ENCODE measurements around the gene HAP1.
"Not testable (repeated sequence)": the region's sequence is repeated elsewhere in the genome, so short reads cannot be mapped to it uniquely, and the experiment has no call there.

Gene HAP1, protein sequence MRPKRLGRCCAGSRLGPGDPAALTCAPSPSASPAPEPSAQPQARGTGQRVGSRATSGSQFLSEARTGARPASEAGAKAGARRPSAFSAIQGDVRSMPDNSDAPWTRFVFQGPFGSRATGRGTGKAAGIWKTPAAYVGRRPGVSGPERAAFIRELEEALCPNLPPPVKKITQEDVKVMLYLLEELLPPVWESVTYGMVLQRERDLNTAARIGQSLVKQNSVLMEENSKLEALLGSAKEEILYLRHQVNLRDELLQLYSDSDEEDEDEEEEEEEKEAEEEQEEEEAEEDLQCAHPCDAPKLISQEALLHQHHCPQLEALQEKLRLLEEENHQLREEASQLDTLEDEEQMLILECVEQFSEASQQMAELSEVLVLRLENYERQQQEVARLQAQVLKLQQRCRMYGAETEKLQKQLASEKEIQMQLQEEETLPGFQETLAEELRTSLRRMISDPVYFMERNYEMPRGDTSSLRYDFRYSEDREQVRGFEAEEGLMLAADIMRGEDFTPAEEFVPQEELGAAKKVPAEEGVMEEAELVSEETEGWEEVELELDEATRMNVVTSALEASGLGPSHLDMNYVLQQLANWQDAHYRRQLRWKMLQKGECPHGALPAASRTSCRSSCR

DNA sequence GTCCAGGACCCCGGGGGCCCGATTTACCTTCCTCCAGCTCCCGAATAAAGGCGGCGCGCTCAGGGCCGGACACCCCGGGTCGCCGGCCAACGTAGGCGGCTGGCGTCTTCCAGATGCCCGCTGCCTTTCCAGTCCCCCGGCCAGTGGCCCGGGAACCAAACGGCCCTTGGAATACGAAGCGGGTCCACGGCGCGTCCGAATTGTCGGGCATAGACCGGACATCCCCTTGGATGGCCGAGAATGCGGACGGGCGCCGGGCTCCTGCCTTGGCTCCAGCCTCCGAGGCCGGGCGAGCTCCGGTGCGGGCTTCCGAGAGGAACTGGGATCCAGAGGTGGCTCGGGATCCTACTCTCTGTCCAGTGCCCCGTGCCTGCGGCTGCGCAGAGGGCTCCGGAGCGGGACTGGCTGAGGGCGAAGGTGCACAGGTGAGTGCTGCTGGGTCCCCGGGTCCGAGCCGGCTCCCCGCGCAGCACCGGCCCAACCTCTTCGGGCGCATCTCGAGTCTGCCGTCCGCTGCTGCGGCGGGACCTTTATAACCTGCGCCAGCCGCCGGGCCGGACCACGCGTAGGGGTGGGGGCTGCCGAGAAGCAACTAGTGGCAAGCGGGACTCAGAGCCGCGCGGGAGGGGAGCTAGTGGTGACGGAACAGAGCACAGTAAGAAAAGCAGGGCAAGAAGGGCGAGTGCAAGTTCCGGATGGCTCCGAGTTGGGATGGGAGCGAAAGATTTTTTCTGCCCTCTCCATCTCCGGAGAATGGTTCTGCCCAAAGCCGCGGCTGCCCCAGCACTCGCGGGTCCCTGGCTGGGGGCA, at the start of gene HAP1:
HAP1 (minus strand) TSS at position 505 of the 810 bp plus-strand sequence; CDS start at position 496, 9 bp downstream.
- Histone ChIP-seq H3K27ac (ENCODE audit: low read depth, low read length) (no peak within 1 kb of the TSS), H3K36me3 (ENCODE audit: control insufficient read depth, insufficient read depth, low read length) (no peaks in the 10 kb centered on the region), H3K9ac (ENCODE audit: low read depth, low read length) (peak within 1 kb of the TSS; percentile 97), H3K4me1 (ENCODE audit: control insufficient read depth, insufficient read depth, low read length) (peaks cover 7% of the 10 kb centered on the region), H3K27me3 (ENCODE audit: control insufficient read depth, insufficient read depth, low read length) (peaks cover 73% of the 10 kb centered on the region), H3K9me3 (ENCODE audit: control insufficient read depth, insufficient read depth, low read length) (no peaks in the 10 kb centered on the region), H3K4me3 (ENCODE audit: low read depth, low read length) (peak within 1 kb of the TSS; percentile 81)

DNA sequence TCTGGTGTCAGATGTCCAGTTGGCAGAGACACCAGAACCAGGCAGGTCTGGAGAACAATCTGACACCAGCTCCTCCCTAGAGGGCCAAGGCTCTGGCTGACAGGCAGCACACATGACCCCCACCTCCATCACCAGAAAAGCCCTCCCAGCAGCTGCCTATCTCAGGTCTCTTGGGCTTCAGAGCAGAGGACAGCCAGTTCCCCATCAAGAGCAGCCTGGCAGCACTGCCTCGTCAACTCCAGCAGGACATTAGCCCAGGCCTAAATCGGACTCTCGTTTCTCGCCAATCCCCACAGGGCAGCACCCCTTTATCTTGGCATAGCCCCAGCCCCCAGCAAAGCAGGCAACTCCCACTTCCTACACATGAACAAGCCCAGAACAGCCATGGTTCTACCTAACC, 47.7 kb upstream of the HAP1 start:
- no peak overlapping the region for H3K27ac ChIP-seq (ENCODE audit: low read depth, low read length)

DNA sequence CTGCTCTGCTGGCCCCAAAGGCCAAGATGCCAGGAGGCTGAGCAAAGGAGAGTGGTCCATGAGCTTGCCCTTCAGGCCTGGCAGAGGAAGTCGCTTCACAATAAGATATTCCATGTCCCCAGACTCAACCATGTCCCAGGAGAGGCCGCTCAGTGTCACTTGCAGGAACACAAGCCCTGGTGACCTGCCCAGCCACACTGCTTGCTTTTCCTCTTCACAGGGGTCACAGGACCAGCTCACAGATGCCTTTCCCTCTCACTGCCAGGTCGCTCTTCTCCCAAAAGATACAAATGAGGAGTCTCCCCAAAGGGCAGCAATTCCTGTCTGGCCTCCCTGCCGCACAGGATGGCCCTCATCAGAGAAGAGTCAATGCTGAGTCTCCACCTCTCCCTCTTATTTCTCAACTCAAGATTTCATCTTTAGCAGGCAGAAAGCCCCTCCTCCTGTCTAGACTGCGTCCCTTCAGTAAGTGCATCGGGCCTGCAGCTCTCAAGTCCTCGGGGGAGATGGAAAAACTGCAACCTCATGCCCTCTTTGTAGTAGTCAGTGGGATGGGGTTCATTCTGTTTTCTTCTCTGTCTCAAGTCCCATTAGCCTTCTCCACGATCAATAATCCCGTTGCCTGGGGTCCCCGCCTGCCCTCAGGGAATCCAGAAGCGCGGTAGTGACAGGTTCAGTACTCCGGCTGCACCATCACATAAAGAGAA, 47.1 kb upstream of the HAP1 start:
- Histone ChIP-seq H3K9ac (ENCODE audit: low read depth, low read length) (no peak overlapping the region), H3K9me3 (ENCODE audit: control insufficient read depth, insufficient read depth, low read length) (no peaks in the 10 kb centered on the region), H3K27me3 (ENCODE audit: control insufficient read depth, insufficient read depth, low read length) (no peaks in the 10 kb centered on the region), H3K27ac (ENCODE audit: low read depth, low read length) (no peak overlapping the region), H3K4me1 (ENCODE audit: control insufficient read depth, insufficient read depth, low read length) (peaks cover 21% of the 10 kb centered on the region), H3K36me3 (ENCODE audit: control insufficient read depth, insufficient read depth, low read length) (no peaks in the 10 kb centered on the region), H3K4me3 (ENCODE audit: low read depth, low read length) (no peak overlapping the region)

More for the DNA sequence above, 47.7 kb upstream of the HAP1 start:
- Histone ChIP-seq H3K27me3 (ENCODE audit: control insufficient read depth, insufficient read depth, low read length) (no peaks in the 10 kb centered on the region), H3K4me1 (ENCODE audit: control insufficient read depth, insufficient read depth, low read length) (peaks cover 23% of the 10 kb centered on the region), H3K9me3 (ENCODE audit: control insufficient read depth, insufficient read depth, low read length) (no peaks in the 10 kb centered on the region), H3K4me3 (ENCODE audit: low read depth, low read length) (no peak overlapping the region), H3K9ac (ENCODE audit: low read depth, low read length) (no peak overlapping the region), H3K36me3 (ENCODE audit: control insufficient read depth, insufficient read depth, low read length) (no peaks in the 10 kb centered on the region)

DNA sequence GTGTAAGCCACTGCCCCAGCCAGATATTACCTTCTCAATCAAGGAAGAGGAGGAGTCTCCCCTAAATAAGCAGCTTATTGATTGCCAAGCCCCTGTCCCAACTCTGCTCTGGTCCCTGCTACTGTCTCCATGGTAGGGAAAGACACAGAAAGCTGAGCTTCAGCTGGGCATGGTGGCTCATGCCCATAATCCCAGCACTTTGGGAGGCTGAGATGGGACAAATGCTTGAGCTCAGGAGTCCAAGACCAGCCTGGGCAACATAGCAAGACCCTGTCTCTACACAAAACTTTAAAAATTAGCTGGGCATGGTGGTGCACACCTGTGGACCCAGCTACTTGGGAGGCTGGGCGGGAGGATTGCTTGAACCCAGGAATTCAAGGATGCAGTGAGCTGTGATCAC, 45.5 kb upstream of the HAP1 start:
- peaks cover 32% of the 10 kb centered on the region for H3K4me1 ChIP-seq (ENCODE audit: control insufficient read depth, insufficient read depth, low read length)
- H3K4me3 ChIP-seq (ENCODE audit: low read depth, low read length) = no peak overlapping the region
- H3K9me3 ChIP-seq (ENCODE audit: control insufficient read depth, insufficient read depth, low read length) = no peaks in the 10 kb centered on the region
- no peaks in the 10 kb centered on the region for H3K27me3 ChIP-seq (ENCODE audit: control insufficient read depth, insufficient read depth, low read length)
- H3K36me3 ChIP-seq (ENCODE audit: control insufficient read depth, insufficient read depth, low read length) = no peaks in the 10 kb centered on the region
- no peak overlapping the region for H3K27ac ChIP-seq (ENCODE audit: low read depth, low read length)
- H3K9ac ChIP-seq (ENCODE audit: low read depth, low read length) = no peak overlapping the region

DNA sequence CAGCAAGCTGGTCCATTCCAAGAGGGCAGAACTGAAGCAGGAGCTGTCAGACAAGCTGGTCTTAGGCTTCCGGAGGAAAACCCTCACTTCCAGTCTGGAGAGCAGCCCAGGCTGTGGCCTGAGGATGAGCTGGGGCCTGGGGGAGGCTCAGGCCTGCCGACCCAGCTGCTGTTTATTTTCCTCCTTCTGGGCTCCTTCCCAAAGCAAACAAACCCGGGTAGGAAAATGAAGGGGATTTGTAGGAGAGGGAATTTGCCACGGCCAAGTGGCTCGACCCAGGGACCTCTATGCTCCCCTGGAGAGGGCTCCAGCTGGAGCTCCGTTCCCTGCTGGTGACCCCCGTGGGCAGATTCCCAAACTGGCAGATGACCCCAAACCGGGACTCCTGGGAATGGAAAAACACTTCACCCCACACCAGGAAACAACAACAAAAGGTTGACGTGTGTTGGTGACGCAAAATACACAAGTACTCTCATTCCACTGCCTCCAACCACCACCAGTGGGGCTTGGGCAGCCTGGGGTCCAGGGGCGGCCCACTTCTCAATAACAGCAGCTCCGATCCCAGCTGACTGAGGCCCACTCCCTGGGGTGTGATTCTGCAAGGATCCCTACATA, 43.2 kb upstream of the HAP1 start:
- no peaks in the 10 kb centered on the region for H3K9me3 ChIP-seq (ENCODE audit: control insufficient read depth, insufficient read depth, low read length)
- no peaks in the 10 kb centered on the region for H3K27me3 ChIP-seq (ENCODE audit: control insufficient read depth, insufficient read depth, low read length)
- no peak overlapping the region for H3K4me3 ChIP-seq (ENCODE audit: low read depth, low read length)
- no peaks in the 10 kb centered on the region for H3K36me3 ChIP-seq (ENCODE audit: control insufficient read depth, insufficient read depth, low read length)
- peaks cover 29% of the 10 kb centered on the region for H3K4me1 ChIP-seq (ENCODE audit: control insufficient read depth, insufficient read depth, low read length)
- H3K9ac ChIP-seq (ENCODE audit: low read depth, low read length) = no peak overlapping the region
- peak overlapping the region; percentile 71 for H3K27ac ChIP-seq (ENCODE audit: low read depth, low read length)

DNA sequence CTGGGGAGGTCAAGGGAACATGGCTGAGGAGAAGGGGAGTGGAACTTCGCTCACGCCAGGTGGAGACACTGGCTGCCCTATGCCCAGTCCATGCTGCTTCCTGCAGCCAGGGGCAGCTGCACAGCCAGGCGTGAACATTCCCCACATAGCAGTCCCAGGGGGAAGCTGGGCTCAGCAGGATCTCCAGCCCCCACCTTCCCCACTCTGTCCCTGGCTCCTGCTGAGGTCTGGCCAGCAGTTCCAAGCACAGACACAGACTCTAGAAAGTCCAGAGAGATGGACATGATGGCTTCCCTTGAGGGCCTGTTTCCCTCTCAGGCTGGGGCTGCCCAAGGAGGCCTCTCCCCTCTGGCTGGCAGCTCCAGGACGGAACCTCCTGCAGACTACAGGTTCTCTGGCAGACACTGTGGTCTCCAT, 42.7 kb upstream of the HAP1 start:
- no peaks in the 10 kb centered on the region for H3K9me3 ChIP-seq (ENCODE audit: control insufficient read depth, insufficient read depth, low read length)
- H3K27me3 ChIP-seq (ENCODE audit: control insufficient read depth, insufficient read depth, low read length) = no peaks in the 10 kb centered on the region
- peak overlapping the region; percentile 71 for H3K27ac ChIP-seq (ENCODE audit: low read depth, low read length)
- no peak overlapping the region for H3K4me3 ChIP-seq (ENCODE audit: low read depth, low read length)
- peaks cover 30% of the 10 kb centered on the region for H3K4me1 ChIP-seq (ENCODE audit: control insufficient read depth, insufficient read depth, low read length)
- H3K9ac ChIP-seq (ENCODE audit: low read depth, low read length) = no peak overlapping the region
- no peaks in the 10 kb centered on the region for H3K36me3 ChIP-seq (ENCODE audit: control insufficient read depth, insufficient read depth, low read length)

DNA sequence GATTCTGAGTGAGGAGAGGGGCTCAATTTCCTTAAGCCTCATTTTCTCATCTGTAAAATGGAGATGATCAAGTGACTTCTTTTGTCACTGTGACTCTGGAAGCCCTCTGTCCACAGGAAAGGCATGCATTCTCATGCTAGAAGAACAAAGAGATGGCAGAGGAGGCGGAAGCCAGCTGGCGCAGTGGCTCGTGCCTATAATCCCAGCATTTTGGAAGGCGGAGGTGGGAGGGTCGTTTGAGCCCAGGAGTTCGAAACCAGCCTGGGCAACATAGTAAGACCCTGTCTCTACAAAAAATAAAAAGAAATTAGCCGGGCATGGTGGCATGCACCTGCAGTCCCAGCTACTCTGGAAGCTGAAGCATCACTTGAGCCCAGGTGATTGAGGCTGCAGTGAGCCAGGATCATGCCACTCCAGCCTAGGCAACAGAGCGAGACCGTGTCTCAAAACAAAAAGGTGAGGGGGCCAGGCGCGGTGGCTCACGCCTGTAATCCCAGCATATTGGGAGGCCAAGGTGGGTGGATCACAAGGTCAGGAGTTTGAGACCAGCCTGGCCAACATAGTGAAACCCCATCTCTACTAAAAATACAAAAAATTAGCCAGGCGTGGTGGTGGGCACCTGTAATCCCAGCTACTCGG, 41.9 kb upstream of the HAP1 start:
- not testable (repeated sequence) for H3K27me3 ChIP-seq (ENCODE audit: control insufficient read depth, insufficient read depth, low read length); H3K36me3 ChIP-seq (ENCODE audit: control insufficient read depth, insufficient read depth, low read length); H3K9me3 ChIP-seq (ENCODE audit: control insufficient read depth, insufficient read depth, low read length); H3K4me3 ChIP-seq (ENCODE audit: low read depth, low read length); H3K9ac ChIP-seq (ENCODE audit: low read depth, low read length)
- H3K27ac ChIP-seq (ENCODE audit: low read depth, low read length) = peak overlapping the region; percentile 79
- peaks cover 33% of the 10 kb centered on the region for H3K4me1 ChIP-seq (ENCODE audit: control insufficient read depth, insufficient read depth, low read length)

DNA sequence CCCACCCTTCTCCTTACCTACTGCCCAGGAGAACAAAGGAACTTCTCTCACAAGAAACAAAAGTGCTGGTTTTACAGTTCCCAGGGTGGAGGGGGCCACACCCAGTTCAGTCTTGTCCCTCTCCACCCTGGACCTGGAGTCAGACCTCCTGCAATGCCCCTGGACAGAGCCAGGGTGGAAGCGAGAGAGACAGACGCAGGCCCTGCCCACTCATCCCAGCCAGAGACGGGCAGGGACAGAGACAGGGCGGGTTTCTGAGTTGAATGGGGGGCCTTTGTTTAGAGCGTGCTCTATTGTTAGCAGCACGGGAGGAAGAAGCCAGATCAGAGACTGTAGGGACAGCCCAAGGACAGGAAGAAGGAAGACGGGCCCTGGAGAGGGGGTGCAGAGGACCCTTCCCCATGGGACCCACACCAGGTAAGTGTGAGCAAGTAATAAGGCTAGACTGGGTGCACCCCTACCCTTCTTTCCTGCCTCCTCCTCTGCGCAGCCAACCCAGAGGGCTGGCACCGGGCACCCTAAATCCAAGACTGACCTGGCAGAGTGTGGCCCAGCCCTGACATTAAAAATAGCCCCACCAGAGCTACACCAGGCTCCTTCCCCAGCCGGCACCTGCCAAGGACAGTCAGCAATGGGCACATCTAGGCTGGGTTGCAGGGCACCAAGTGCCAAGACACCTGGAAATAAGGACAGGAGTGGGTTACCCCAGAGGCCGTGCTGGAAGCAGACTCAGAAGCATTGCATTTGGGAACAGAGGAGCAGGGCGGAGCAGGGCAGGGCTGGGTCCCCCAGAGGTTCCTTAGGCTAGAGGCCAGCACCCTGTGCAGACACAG, 41.2 kb upstream of the HAP1 start:
- Histone ChIP-seq H3K27ac (ENCODE audit: low read depth, low read length) (peak overlapping the region; percentile 79), H3K9me3 (ENCODE audit: control insufficient read depth, insufficient read depth, low read length) (no peaks in the 10 kb centered on the region), H3K4me3 (ENCODE audit: low read depth, low read length) (no peak overlapping the region), H3K4me1 (ENCODE audit: control insufficient read depth, insufficient read depth, low read length) (peaks cover 33% of the 10 kb centered on the region), H3K27me3 (ENCODE audit: control insufficient read depth, insufficient read depth, low read length) (no peaks in the 10 kb centered on the region), H3K36me3 (ENCODE audit: control insufficient read depth, insufficient read depth, low read length) (peaks cover 9% of the 10 kb centered on the region), H3K9ac (ENCODE audit: low read depth, low read length) (no peak overlapping the region; the same call in 1 of the 2 replicates)

DNA sequence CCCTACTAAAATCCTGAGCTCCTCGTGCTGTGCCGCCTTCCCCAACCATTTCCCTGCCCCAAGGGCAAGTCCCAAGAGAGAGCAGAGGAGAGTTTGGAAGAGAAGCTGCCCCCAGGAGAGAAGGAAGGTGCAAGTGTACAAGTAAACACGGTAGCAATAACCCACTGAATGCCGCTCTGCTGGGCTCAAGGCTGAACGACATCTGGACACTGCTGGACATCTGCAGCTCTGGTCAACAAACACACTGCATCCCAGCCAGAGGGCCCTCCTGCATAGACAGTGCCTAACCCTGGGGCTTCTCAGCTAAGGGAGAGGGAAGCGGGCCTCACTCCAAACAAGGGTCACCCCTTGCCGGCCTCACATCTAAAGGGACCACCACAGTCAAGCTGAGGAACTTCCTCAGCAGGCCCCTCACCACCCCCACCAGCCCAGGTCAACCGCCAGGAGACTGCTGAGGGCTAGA, 39.3 kb upstream of the HAP1 start:
- Histone ChIP-seq H3K36me3 (ENCODE audit: control insufficient read depth, insufficient read depth, low read length) (peaks cover 28% of the 10 kb centered on the region), H3K27ac (ENCODE audit: low read depth, low read length) (peak overlapping the region; percentile 57), H3K4me1 (ENCODE audit: control insufficient read depth, insufficient read depth, low read length) (peaks cover 33% of the 10 kb centered on the region), H3K9ac (ENCODE audit: low read depth, low read length) (no peak overlapping the region), H3K27me3 (ENCODE audit: control insufficient read depth, insufficient read depth, low read length) (no peaks in the 10 kb centered on the region), H3K4me3 (ENCODE audit: low read depth, low read length) (no peak overlapping the region), H3K9me3 (ENCODE audit: control insufficient read depth, insufficient read depth, low read length) (no peaks in the 10 kb centered on the region)
